ENCODE measurements around the gene TMEM106B. TPM values are rescaled to one million over a fixed set of nuclear protein-coding genes. Genes with fewer than 3 reads are reported as not detected.

TMEM106B gene
- total and polyA plus RNA-seq, 2 experiments from 2014 or later = 20.1 to 42.8 TPM

DNA sequence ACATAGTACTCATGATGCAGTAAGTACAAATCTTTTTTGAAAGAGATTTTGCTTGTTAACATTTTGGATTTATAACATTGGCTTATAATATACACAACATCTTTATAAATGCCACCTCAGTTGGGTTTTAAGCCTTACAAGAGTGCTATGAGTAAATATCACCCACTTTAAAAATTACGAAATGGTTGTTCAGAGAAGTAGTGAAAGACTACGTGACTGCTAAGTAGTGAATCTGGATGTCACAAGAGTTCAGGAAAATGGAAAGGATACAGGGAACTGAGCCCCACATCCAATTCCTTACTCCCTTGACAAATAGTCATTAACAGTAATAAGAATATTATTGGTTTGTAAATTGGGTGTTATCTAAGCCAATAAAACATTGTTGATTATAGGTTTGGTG lies 20.0 kb downstream of the TMEM106B start:
- no peaks in the 10 kb centered on the region for H4K20me1 ChIP-seq (replicated peaks; ENCODE audit: insufficient read depth)
- H3K36me3 Mint-ChIP-seq (ENCODE audit: low read depth) = peaks cover 16% of the 10 kb centered on the region; the same call in 2 of the 3 replicates
- H3K4me1 ChIP-seq (ENCODE audit: insufficient read depth) = no peaks in the 10 kb centered on the region
- no peak overlapping the region for H3K4me3 Mint-ChIP-seq
- no peaks in the 10 kb centered on the region for H3K27me3 ChIP-seq (ENCODE audit: insufficient read depth)
- H3K36me3 ChIP-seq (ENCODE audit: insufficient read depth) = no peaks in the 10 kb centered on the region; the same call in 1 of the 2 replicates
- no peak overlapping the region for H3K4me2 ChIP-seq
- TF ChIP-seq, protein P1, sequence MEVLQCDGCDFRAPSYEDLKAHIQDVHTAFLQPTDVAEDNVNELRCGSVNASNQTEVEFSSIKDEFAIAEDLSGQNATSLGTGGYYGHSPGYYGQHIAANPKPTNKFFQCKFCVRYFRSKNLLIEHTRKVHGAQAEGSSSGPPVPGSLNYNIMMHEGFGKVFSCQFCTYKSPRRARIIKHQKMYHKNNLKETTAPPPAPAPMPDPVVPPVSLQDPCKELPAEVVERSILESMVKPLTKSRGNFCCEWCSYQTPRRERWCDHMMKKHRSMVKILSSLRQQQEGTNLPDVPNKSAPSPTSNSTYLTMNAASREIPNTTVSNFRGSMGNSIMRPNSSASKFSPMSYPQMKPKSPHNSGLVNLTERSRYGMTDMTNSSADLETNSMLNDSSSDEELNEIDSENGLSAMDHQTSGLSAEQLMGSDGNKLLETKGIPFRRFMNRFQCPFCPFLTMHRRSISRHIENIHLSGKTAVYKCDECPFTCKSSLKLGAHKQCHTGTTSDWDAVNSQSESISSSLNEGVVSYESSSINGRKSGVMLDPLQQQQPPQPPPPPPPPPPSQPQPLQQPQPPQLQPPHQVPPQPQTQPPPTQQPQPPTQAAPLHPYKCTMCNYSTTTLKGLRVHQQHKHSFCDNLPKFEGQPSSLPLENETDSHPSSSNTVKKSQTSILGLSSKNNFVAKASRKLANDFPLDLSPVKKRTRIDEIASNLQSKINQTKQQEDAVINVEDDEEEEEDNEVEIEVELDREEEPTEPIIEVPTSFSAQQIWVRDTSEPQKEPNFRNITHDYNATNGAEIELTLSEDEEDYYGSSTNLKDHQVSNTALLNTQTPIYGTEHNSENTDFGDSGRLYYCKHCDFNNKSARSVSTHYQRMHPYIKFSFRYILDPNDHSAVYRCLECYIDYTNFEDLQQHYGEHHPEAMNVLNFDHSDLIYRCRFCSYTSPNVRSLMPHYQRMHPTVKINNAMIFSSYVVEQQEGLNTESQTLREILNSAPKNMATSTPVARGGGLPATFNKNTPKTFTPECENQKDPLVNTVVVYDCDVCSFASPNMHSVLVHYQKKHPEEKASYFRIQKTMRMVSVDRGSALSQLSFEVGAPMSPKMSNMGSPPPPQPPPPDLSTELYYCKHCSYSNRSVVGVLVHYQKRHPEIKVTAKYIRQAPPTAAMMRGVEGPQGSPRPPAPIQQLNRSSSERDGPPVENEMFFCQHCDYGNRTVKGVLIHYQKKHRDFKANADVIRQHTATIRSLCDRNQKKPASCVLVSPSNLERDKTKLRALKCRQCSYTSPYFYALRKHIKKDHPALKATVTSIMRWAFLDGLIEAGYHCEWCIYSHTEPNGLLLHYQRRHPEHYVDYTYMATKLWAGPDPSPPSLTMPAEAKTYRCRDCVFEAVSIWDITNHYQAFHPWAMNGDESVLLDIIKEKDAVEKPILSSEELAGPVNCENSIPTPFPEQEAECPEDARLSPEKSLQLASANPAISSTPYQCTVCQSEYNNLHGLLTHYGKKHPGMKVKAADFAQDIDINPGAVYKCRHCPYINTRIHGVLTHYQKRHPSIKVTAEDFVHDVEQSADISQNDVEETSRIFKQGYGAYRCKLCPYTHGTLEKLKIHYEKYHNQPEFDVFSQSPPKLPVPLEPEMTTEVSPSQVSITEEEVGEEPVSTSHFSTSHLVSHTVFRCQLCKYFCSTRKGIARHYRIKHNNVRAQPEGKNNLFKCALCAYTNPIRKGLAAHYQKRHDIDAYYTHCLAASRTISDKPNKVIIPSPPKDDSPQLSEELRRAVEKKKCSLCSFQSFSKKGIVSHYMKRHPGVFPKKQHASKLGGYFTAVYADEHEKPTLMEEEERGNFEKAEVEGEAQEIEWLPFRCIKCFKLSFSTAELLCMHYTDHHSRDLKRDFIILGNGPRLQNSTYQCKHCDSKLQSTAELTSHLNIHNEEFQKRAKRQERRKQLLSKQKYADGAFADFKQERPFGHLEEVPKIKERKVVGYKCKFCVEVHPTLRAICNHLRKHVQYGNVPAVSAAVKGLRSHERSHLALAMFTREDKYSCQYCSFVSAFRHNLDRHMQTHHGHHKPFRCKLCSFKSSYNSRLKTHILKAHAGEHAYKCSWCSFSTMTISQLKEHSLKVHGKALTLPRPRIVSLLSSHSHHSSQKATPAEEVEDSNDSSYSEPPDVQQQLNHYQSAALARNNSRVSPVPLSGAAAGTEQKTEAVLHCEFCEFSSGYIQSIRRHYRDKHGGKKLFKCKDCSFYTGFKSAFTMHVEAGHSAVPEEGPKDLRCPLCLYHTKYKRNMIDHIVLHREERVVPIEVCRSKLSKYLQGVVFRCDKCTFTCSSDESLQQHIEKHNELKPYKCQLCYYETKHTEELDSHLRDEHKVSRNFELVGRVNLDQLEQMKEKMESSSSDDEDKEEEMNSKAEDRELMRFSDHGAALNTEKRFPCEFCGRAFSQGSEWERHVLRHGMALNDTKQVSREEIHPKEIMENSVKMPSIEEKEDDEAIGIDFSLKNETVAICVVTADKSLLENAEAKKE (CRISPR knock-in tag; IDR thresholded peaks at IDR 0.05) = no peak
- TF ChIP-seq POLR2AphosphoS5 (IDR thresholded peaks at IDR 0.05; ENCODE audit: low read depth) (no peak), JUNB (IDR thresholded peaks at IDR 0.05; ENCODE audit: unreplicated experiment) (no peak), ZNF331 (CRISPR knock-in tag; IDR thresholded peaks at IDR 0.05; ENCODE audit: low read depth) (no peak), EZH2phosphoT487 (IDR thresholded peaks at IDR 0.05; ENCODE audit: unreplicated experiment) (no peak), STAT1 (IDR thresholded peaks at IDR 0.05; ENCODE audit: unreplicated experiment) (no peak), EZH2 (IDR thresholded peaks at IDR 0.05; ENCODE audit: low read depth, unreplicated experiment) (no peak), NANOG (IDR thresholded peaks at IDR 0.05; ENCODE audit: borderline replicate concordance) (no peak), ZNF114 (CRISPR knock-in tag; IDR thresholded peaks at IDR 0.05) (no peak), CREB1 (CRISPR knock-in tag; IDR thresholded peaks at IDR 0.05; ENCODE audit: low read depth) (no peak)
- TF ChIP-seq, protein P2, sequence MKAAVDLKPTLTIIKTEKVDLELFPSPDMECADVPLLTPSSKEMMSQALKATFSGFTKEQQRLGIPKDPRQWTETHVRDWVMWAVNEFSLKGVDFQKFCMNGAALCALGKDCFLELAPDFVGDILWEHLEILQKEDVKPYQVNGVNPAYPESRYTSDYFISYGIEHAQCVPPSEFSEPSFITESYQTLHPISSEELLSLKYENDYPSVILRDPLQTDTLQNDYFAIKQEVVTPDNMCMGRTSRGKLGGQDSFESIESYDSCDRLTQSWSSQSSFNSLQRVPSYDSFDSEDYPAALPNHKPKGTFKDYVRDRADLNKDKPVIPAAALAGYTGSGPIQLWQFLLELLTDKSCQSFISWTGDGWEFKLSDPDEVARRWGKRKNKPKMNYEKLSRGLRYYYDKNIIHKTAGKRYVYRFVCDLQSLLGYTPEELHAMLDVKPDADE (IDR thresholded peaks at IDR 0.05) = no peak
- TF ChIP-seq, protein P3, sequence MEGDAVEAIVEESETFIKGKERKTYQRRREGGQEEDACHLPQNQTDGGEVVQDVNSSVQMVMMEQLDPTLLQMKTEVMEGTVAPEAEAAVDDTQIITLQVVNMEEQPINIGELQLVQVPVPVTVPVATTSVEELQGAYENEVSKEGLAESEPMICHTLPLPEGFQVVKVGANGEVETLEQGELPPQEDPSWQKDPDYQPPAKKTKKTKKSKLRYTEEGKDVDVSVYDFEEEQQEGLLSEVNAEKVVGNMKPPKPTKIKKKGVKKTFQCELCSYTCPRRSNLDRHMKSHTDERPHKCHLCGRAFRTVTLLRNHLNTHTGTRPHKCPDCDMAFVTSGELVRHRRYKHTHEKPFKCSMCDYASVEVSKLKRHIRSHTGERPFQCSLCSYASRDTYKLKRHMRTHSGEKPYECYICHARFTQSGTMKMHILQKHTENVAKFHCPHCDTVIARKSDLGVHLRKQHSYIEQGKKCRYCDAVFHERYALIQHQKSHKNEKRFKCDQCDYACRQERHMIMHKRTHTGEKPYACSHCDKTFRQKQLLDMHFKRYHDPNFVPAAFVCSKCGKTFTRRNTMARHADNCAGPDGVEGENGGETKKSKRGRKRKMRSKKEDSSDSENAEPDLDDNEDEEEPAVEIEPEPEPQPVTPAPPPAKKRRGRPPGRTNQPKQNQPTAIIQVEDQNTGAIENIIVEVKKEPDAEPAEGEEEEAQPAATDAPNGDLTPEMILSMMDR (conservative IDR thresholded peaks at IDR 0.05; ENCODE audit: low read depth in 2 of 2) = no peak
- TF ChIP-seq, protein P4, sequence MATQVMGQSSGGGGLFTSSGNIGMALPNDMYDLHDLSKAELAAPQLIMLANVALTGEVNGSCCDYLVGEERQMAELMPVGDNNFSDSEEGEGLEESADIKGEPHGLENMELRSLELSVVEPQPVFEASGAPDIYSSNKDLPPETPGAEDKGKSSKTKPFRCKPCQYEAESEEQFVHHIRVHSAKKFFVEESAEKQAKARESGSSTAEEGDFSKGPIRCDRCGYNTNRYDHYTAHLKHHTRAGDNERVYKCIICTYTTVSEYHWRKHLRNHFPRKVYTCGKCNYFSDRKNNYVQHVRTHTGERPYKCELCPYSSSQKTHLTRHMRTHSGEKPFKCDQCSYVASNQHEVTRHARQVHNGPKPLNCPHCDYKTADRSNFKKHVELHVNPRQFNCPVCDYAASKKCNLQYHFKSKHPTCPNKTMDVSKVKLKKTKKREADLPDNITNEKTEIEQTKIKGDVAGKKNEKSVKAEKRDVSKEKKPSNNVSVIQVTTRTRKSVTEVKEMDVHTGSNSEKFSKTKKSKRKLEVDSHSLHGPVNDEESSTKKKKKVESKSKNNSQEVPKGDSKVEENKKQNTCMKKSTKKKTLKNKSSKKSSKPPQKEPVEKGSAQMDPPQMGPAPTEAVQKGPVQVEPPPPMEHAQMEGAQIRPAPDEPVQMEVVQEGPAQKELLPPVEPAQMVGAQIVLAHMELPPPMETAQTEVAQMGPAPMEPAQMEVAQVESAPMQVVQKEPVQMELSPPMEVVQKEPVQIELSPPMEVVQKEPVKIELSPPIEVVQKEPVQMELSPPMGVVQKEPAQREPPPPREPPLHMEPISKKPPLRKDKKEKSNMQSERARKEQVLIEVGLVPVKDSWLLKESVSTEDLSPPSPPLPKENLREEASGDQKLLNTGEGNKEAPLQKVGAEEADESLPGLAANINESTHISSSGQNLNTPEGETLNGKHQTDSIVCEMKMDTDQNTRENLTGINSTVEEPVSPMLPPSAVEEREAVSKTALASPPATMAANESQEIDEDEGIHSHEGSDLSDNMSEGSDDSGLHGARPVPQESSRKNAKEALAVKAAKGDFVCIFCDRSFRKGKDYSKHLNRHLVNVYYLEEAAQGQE (IDR thresholded peaks at IDR 0.05; ENCODE audit: unreplicated experiment) = no peak
- H3F3A ChIP-seq (replicated peaks; ENCODE audit: low read depth) = no peaks in the 10 kb centered on the region
- ATAC-seq = no peak
- H3K27ac ChIP-seq (ENCODE audit: low read depth) = no peak overlapping the region
- no peak overlapping the region for H3K27ac Mint-ChIP-seq
- H3K27me3 Mint-ChIP-seq (ENCODE audit: insufficient read depth, low read depth, poor library complexity) = no peaks in the 10 kb centered on the region
- no peaks in the 10 kb centered on the region for H3K79me2 ChIP-seq (replicated peaks; ENCODE audit: insufficient read depth)
- H3K9me3 Mint-ChIP-seq = no peaks in the 10 kb centered on the region
- no peak for DNase-seq (ENCODE audit: low spot score)
- H2AFZ ChIP-seq = no peak overlapping the region
- no peaks in the 10 kb centered on the region for H3K4me1 Mint-ChIP-seq
- no peaks in the 10 kb centered on the region for H3K9me2 ChIP-seq (ENCODE audit: insufficient read depth)
- no peak overlapping the region for H3K4me3 ChIP-seq

Measured in GM23338 (cell line).